ENCODE results near the gene APOD.

Gene APOD

GRCh38 chr3:195587406-195587805 is 3.7 kb upstream of the APOD start:
- no peak for DNase-seq

DNA sequence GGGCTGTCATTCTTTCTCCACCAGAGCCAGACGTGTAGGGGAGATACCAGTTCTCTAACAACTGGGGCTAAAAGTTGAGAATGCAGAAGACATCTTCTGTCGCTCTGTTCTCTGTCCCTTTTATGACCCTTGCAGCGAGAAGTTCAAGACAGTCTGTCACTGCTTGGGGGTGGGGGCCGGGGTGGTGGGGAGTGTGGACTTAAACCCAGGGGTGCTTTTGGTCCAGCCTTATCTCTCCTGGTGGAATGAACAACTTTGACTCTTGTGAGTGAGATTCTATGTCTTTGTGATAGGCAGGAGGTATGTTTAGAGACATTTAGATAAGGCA is 767 bp upstream of the APOD start:
- DNase-seq: no peak

DNA sequence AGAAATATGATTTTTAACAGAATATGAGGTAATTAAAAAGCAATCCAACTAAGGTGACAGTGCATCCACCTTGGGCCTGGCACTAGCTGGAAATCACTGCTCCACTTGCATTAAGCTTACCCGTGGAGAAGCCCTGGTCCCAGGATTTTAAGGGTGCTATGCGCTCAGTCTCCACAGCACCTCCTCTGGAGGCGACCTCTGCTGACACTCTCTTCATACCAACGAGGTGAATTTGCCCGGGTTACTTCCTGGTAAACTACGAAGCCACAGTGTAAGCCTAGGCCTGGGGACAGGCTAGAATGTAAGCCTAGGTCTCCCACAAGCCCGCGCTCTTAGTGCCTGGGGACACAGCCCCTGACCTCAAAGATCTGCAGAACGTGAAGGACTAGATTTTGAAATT is 793 bp downstream of the APOD start:
- no peak for DNase-seq

DNA sequence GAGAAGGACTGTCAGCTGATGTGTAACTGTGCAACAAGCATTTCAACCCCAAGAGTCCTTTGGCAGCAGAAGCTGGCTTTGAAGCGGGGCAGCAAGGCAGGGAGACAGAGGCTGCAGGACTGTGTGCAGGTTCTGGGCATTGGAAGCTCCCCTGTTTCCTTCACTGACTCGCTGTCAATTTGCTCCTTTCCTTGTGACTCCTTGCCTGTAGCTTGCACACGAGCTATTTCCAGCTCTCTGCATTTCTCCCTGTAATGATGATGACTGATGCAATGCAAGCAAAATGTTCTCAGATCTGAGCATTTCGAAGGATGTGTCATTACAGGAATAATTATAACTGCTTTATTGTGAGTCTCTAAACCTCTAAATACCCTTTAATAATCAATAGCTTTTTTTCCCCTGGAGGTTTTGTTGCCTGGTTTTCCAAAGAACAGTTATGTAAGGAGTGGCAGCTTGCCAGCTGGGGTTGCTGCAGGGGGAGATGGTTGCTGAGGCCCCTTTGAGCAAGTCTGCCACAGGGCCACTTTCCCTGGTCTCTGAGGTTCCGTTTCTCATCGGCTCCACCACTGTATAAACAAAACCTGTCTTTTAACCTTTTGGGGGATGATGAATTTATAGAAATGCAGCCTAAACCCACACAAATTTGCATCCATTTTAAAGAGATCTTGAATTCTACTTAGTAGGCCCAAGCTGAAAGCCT is 2.8 kb downstream of the APOD start:
- peak in 1 of 5 donors; percentile 9 for DNase-seq

DNA sequence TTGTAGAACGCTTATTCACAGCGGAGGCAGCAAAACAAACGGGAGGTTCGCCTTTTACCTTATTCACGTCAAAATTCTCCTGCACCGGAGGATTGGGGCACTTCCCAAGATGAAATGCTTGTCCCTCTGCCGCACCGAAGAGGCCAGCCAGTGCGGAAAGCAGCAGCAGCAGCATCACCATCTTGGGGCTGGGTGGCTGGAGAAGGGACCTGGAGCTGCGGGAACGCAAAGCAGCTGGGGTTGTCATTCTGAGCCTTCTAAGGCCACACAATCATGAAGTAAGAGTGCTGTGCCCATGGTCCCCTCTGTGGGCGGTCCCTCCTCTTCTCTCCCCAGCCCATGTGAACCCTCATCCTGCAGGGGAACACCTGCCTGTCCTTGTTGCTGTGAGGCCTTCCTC is 4.5 kb downstream of the APOD start:
- DNase-seq: no peak

GRCh38 chr3:195578565-195578964 is 5.2 kb downstream of the APOD start:
- DNase-seq: no peak

- no peak for DNase-seq
These were observed 6.0 kb downstream of the APOD start for GRCh38 chr3:195577645-195578177.

- no peak for DNase-seq
These were observed 9.0 kb downstream of the APOD start for GRCh38 chr3:195574497-195575304.

DNA sequence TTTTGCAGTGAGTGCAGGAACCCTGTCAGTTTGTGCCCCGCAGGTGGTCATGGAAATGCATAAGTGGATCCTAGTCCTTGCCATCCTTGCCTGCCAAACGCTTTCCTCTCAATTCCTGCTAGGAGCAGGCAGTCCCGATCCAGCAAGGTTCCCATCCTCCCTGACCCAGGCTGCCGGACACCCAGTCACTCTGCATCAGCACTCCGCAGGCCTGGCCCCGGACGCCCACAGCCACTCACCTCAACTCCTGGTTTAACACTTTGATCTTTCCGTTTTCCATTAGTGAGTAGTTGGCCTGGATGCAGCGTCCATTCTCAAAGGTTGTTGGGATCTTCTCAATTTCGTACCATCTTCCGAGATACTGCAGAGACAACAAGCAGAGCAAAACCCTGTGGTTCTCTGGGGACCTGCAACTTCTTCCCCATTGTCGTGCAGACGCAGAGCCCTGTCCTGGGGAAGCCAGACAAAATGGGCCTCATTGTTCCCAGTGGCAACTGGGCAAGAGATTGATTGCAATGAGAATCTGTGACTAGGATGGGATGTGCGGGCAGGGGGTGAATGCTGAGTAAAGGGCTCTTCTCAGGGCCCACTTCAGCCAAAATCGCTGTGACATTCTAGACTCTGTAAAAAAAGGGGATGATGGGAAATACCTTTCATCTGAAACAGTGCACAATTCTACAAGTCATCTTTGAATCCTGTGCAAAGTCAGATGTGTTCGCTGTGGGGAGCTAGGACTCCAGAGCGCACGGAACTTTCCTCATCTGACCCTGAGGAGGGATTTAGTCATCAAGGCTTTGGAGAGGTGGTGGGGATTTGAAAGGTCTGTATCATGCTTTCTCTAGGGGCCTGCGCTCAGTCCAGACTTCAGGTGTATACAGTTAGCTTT is 9.9 kb downstream of the APOD start:
- DNase-seq: no peak

DNA sequence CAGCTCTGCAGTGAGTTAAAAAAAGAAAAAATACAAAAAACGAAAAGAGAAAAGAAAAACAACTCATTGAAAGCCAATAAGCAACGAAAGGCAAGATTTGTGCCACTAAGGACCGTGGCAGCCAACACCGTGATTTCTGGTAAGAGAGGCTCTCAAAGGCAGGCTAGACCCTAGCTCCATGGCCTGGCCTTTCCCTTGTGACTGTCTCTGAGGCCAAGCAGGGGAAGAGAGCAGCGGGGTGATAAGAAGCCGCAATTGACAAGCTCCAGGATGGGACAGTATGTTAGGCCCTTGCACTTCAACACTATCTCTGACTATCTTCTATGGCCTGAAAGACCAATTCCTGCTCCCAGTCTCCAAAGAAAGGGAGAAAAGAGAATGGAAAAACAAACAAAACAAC is 12.4 kb downstream of the APOD start:
- DNase-seq: no peak

DNA sequence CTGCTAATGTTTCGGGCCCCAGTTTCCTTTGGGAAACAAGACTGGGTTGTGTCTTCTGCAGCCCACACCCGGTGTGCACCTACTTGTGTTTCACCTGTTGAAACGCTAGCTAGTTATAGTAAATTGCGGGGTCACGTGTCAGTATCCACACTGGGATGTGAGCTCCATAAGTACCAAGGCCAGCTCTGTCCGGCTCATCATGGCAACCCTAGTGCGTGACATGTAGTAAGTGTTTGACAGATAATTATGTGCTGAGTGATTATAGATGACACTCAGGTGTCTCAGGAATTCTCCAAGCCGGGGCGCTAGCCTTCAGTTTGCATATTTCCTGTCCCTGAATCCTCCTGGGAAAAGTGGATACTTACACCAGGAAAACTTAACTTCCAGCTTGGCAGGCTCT is 12.8 kb downstream of the APOD start:
- no peak for DNase-seq

DNA sequence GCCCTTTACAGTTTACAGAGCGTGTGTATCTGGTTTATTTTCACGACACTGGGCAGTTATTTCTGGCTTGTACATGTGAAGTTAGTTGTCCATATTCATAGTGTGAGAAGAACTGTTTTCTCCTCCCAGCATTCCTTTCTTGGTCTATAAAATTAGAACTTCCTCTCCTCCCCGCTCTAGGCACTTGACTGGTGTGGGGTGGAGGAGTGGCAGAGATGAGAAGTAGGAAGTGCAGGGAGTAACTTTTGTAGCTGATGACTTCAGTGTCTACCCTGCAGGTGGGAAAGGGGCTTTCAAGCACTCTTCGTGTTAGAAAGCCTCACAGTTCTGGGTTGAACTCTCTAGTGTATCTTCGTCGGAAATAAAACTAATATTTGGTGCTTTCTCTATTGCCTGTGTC is 13.4 kb downstream of the APOD start:
- no peak for DNase-seq

DNA sequence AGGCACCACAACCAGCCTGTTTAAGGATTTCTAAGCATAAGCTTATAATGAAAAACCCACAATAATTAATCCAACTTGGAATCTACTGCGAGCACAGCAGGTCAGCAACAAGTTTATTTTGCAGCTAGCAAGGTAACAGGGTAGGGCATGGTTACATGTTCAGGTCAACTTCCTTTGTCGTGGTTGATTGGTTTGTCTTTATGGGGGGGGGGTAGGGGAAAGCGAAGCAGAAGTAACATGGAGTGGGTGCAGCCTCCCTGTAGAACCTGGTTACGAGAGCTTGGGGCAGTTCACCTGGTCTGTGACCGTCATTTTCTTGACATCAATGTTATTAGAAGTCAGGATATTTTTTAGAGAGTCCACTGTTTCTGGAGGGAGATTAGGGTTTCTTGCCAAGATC is 15.1 kb downstream of the APOD start:
- no peak for DNase-seq

GRCh38 chr3:195566797-195567196 is 16.9 kb downstream of the APOD start:
- DNase-seq: no peak

DNA sequence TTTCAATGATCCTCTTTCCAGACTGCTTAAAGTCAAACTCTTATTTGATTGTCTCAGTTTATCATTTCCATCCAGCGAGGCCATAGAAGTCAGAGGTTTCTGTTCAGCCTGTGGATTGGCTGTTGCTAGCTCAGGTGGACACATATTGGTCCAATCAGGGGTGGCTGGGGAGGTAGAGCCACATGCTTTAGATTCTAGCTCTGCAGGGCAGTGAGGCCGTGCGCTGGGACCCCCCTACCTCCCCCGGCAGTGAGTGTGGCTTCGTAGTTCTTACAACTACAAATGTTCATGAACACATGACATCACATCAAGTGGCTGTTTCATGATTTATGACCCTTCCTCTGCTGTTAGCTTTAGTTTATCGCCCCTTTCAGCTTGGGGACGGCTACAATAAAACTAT is 18.0 kb downstream of the APOD start:
- DNase-seq: no peak

DNA sequence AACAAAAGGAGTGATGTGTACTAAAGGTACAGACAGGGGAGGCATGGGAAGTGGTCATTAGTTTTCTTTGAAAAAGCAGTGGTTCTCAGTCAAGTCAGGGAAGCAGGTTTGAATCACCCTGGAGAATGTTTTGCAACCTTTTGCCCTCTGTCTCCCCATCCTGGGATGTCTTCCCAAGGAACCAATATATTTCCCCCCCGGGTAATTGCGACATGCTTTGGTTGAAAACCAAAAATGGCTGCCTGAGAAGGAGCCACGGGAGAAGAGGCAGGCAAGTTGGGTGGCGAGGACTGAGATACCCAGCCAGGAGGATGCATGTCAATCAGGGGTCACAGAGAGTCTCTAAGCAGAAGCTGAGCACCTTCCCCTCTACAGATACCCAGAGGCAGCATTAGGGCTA is 20.4 kb downstream of the APOD start:
- DNase-seq: no peak

DNA sequence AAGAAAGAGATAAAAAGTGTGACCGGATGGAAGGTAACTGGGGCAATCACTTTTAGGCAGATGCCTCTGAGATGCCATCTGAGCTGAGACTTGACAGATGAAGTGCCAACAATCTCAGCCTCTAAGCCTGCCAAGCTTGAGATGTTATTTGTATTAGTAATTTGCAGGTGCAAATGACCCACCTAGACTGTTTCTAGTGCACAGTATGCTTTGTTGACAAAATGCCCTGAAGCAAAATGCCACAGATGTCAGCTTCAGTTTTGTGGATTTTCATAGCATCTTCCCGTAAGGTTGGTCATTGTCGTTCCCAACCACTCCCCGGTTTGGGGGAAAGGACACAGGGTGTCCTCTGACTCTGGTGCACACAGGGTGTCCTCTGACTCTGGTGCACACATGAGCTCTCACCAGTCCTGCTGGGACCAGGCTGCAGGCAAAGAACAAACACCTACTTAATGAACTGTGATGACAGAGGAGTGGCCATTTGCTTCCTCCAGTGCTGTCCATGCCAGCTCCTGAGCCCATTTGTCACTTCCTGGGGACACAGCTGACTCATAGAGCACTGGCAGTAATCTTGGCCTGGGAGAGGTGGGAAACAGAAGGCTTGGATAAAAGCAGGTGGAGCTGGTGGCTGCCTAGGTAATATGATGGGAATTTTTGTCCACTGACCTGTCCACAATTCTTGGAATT is 23.9 kb downstream of the APOD start:
- DNase-seq: no peak

DNA sequence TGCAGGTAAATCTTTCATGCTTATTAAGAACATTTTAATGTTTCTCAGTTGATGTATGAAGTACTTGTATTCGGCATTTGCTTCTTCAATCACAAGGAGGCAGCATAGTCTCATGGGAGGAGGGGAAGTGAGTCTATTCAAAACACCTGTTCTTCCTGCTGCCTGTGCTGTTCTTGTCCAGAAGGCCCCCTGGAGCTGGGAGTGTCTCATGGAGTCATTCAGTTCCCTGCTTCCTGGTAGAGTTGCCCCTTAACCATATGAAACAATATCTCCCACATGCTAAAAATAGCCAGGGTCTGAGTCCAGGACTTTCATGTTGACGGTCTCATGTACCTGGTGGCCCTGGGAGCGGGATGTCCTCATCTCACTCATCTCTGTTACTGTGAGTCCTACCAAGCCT is 25.1 kb downstream of the APOD start:
- DNase-seq: peak in 2 of 5 donors; percentile 30 to 61

GRCh38 chr3:195557322-195557721 is 26.4 kb downstream of the APOD start:
- DNase-seq: no peak

- peak in 1 of 5 donors; percentile 14 for DNase-seq
These were observed 27.4 kb downstream of the APOD start for GRCh38 chr3:195556390-195556789.

DNA sequence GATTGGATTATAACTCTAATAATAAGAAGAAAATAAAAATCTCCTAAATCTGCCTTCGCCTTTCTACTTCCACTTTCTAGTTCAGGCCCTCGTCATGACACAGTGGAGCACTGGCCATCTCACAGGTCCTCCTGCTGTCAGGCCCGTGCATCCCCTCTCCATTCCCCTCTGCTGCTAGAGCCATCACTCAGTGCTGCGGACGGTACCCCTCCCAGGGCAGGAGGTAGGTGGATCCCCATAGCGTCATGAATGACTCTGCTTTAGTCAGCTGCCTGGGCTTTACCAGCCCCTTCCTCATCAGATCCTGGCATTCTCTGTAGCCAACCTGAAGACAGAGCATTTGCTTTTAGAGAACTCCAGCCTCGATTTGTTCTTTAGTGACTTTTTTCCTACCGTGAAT is 28.6 kb downstream of the APOD start:
- no peak for DNase-seq

DNA sequence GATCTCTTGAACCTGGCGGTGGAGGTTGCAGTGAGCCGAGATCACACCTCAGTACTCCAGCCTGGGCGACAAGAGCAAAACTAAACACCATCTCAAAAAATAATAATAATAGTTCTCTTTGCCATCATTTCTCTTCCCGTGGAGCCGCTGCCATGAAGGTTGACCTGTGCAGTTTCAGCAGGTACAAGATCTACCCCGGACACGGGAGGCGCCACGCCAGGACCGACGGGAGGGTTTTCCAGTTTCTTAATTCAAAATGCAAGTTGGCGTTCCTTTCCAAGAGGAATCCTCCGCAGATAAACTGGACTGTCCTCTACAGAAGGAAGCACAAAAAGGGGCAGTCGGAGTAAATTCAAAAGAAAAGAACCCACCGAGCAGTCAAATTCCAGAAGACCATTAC is 29.3 kb downstream of the APOD start:
- no peak for DNase-seq

- DNase-seq: no peak
These were observed 30.5 kb downstream of the APOD start for GRCh38 chr3:195553268-195553667.
